NCI-H2107 treated with DMSO at 0.1 percent for 48 hours (cell line): ENCODE results near the gene HDAC4.

Experiments used
- DNase-seq: peaks from one replicate; lab custom pipeline; 2025; ENCODE audit not compliant: unreplicated experiment; lab: John Stamatoyannopoulos, UW

The HDAC4 gene

DNA sequence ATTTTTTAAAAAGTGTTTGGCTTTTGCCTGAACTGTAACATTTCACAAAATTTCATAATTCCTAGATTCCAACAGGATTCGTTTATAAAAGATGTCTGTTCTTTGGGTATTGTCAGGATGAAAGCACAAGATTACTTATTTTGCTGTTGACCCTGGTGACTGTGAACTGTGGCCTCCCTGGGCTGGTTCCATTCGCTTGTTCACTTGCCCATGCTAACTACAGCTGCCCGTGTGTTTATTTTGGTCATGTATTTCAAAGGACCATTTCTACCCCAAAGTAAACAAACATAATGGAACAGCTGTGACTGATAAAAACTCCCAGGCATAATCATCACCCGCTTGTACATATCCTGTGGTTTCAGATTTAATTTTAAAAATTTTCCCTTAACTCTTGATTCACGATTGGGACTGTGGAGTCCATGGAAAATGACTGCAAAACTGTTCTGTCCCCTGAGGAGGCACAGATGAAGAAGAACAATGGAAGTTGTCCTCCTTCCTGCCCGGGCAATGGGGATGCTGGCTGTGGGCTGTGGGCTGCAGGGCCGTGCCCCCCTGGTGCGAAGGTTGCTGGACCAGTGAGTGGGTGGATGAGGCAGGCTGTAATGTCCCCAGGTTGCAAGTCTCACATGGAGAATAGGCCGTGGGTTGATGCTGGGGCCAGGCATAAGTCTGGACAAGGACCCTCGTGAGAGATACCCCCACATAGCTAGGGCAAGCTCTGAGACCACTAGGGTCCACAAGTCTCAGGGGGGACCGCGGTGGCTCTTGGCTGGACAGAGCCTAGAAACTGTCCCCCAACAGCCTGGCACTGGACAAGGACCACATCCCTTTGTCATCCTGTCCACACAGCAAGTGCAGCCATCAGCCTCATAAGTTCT lies 28.9 kb upstream of the HDAC4 start:
- no peak for DNase-seq

DNA sequence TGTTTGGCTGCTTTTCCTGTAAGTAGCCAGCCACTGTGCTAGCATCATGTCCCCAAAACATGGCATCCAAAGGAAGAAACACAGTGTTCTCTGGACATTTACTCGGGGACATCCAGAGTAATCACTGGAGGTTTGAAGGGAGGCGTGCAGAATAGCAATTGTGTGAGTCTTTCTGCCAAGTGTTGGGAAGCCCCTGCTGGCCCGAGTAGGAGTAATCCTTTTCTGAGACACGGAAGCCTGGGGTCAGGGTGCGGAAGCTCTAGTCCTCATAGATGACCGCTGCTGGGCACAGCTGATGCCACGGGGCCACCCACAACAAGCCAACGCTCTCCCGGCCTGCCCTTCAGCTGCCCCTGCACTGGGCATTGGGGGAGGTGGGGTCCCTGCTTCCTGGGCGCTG lies 24.8 kb upstream of the HDAC4 start:
- DNase-seq, result no peak

DNA sequence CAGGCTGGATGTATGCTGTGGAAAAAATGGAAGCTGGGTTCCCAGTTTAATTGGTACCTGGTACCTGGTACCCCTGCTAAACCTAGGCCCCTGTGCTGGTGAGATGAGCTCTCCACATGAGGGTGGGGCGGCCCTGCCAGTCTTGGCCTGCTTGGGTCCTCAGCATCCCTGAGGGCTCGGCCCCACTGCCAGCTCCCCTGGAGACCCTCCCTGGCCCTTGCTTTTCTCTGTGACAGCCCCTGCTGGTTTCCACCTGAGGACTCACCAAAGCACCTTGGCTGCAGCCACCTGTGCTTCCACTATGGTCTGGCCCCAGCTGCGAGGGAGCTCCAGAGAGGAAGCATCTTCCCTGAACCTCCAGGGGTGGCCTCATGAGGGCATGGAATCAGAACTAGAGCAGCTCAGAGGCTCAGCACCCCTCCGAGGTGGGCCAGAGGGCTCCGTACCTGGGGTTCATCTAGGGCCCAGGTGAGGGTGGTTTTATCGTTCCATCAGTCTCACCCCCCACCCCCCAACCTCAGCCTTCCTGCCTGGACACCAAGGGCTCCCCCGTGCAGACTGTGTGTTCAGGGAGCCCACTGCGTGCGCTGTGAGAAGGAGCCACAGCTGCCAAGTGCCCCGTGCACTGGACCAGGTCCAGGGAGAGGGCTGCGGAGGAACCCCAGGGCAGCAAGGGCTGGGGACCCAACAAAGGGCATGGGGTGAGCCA lies 23.7 kb upstream of the HDAC4 start:
- DNase-seq, result no peak

DNA sequence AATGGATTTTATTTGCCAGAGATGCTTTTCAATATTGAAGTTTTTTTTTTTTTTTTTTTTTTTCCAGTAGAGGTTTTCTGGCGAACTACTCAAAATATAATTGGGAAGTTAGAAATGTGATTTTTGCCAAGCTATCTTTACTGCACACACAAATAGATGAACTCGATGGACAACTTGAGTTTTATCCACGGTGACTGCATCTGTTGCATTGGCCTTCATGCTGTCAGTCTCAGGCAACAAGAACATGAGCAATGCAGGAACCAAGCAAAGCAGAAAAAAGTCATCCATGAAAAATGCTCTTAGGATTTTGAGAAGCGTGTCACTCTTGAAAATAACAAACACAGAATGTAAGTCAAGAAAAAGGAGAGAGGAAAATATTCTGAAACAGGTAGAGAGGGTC lies 22.7 kb upstream of the HDAC4 start:
- DNase-seq, result no peak

DNA sequence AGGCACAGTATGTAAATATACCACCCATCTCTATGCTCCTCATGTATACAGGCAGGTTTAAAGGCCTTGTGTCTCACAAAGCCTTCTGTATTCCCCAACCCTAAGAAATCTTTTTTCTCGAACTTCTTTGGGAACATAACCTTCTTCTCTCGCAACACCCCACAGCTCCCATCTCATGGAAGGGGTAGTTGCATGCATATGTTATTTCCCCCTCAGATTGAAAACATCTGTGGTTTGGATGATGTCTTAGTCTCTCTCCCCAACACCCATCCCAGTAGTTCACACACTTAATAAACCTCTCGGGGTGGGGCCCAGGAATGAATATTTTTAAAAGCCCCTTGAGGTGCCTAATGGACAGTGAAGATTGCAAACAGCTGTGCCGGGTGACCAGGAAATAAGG lies 21.0 kb upstream of the HDAC4 start:
- DNase-seq, result no peak

DNA sequence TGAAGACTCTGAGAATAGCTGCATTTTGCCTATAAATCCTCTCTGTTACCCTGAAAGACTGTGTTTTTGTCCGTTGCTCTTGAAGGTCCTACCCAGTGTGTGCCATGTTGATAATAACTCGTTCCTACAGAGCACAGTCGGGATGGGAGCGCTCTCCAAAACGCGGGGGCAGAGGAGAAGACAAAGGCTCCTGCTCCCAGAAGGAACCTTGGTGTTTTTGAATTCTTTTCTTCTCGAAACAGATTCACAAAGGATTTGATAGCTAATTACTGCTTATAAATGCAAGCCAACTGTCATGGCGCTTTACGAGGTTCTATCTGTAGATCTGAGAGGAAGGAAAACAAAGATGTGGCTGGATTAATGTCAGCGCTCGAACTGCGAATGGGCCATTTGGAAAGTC lies 19.3 kb upstream of the HDAC4 start:
- no peak for DNase-seq

DNA sequence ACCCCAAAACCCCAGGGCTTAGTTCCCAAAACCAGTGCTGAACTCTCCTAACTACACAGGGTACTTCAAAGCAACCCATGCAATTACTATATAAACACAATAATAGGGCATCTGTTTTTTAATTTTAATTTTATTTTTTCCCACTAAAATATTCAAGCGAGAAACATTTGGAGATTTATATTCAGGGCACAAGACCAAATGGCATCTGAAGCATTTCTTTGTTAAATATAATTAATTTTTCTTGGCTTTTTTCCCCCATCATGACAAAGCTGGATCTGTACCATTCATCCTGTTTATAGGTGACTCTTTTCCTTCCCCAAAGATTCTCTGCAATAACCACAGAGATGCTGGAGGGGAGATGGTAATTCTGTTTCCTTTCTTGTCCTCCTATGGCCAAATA lies 18.1 kb upstream of the HDAC4 start:
- no peak for DNase-seq

DNA sequence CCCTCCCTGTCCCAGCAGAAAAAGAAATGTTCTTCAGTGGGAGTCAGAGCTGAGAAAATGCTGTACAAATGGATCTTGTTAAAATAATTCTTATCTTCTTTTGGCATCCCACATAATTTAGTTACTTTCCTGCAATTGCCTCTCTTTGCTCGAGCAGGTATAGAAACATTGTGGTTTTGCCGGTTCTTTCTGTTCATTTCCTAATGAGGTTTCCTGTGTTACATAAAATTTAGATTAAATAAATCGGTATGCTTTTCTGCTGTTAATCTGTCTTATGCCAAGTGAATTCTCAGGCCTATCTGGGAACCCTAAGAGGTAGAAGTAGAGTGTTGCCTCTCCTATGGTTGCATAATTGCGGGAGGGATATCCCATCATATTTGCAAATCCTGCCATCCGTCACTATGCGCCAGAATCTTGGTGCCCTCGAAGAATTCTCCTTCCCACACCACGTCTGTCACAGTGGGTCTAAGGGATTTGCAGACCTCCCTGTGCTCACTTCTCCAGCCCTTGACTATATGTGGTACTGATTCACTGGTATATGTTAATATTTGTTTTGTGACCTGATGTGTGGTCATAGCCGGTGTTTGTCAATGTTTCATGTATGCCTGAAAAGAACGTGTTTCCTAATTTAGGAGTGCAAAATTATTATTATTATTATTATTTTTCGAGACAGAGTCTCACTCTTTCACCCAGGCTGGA lies 12.2 kb upstream of the HDAC4 start:
- no peak for DNase-seq

DNA sequence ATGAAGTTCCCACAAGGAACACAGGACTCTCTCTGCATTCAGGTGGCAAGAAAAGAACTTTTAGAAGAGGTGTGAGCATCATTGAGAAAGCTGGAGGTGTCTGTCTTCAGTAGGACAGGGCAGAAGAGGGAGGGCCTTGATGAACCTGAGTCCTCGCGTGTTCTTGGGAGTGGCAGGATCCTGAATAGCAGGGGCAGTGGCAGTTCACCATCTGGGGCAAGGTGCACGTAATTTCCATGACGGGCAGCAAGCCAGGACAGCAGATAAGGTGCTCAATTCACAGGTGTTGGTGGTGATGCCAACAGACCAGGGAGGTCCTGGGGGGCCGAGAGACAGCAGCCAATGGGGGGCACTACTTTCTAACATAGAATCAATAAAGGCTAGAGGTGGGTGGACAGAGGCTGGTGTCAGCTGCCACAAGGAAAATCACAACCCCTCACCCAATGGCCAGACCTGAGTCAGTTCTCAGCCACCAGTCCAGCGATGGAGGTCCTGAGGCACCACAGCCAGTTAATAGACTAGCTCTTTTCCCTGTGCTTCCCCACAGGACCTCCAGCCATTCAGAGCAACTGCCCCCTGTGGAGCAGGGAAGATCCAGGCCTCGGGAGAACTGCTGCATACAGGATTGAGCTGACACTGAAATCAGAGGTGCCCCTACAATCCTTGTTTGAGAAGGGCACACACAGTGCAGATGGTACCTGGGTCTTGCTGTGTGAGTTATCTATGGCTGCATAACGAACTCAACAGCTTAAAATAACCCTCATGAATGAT lies 10.9 kb upstream of the HDAC4 start:
- no peak for DNase-seq

DNA sequence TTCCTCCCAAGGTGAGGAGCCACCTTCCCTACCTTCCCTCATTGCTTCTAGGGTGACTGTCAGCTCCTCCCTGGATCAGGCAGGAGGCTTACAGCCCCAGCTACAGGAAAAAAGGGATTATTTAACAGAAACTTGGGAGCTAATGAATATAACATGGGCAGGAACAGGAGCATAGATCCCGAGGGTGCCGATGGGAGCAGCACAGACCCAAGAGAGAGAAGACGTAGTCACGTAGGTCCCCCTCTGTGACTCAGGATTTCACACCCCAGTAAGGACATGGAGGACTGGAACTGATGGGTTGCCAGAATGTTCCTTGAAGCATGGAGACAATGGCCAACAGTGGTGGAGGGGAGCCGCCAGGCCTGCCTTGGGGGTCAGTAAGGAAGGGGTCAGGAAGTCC lies 10.3 kb upstream of the HDAC4 start:
- no peak for DNase-seq

DNA sequence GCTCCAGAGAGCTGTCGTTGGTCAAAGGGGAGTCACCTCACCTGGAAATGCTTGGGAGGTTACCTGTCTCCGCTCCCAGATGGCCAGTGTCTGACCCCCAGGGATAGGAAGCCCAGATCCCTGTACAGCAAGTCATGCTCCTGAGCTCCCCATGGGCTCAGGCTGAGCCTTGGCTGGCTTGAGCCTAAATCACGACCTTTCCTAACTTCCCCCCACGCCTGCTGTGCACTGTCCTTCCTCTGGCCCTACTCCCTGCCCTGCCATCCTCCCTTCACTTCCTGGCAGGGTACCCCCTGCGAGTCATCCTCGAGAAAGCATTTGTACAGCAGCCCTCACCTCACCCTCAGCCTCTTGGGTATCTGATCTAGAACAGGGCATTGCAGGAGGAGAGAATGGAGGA lies 9.2 kb upstream of the HDAC4 start:
- no peak for DNase-seq

DNA sequence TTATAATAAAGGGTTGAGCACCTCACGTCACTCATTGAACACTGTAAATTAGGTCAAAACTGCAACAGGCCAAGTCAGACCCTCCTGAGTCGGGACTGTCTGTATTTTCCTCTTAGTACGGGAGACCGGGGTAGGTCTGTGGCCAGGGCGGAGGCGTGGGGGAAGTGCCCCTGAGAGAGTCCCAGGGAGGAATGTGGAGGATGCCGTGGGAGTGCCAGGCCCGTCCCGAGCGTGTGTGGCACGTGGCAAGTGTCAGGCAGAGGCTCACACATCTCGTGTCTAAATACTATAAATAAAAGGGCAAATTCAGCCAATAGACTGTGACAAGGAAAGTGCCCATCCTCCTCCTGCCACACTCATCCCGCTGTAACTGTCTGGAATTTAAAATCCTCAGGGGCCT lies 6.3 kb upstream of the HDAC4 start:
- no peak for DNase-seq

DNA sequence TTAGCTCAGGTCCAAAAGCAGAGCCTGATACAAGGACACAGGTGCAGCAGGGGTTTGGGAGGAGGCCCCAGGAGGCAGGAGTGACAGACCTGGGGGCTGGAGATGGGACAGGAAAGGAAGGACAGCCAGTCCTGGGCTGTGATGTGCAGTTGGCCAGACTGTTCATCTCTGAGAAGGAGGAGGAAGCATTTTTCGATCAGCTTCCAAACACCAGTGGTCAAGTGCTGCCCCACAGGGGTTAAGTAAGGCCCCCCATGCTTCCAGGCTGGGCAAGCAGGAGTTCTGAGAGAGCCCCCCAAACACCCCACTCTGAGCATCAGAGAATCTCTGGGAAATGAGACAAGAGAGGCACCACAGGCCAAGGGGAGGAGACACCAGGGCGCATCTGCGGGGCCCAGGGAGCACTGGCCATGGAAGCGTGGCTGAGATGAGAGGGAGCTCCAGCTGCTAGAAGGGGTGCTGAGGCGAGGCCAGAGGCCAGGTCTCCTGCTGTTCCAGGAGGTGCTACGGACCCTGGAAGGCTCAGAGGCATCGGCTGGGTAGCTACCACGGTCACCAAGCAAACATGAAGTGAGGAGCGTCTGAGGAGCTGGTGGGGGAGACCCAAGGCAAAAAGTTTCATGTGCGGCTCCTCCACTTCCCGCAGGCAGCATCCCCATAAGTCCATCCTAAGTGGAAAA lies 5.6 kb upstream of the HDAC4 start:
- DNase-seq, result no peak

DNA sequence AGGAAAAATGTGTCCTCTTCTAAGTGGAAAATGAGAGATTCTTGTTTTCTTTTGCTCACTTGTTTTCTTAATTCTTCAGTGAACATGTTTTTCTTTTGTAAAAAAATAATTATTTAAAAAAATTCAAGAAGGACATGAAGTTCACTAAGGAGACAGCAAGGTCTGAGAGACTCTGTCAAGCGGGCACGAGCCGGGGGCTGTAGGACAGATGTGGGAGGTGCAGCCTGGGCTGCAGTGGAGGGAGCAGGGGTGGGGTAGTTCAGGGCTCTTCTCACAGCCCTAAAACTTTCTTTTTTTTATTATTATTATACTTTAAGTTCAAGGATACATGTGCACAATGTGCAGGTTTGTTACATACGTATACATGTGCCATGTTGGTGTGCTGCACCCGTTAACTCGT lies 4.3 kb upstream of the HDAC4 start:
- DNase-seq, result no peak

DNA sequence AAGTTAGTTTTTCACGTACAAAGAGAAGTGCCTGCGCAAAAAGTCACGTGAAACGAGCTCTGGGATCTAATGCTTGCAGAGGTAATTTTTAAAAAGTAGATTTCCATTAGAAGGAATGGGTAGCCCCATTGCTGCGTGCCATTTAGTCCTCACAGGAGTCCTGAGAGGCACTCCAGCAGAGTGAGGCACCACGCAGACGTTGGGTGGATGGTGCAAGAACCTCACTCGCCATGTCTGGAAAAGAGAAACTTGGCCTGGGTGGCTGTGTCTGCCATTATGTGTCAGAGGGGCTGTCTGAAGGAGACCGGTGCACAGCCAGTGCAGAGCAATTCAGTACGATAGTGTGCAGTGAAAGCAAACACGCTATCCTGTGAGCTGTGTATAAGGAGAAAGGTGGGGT lies 1.8 kb upstream of the HDAC4 start:
- no peak for DNase-seq

DNA sequence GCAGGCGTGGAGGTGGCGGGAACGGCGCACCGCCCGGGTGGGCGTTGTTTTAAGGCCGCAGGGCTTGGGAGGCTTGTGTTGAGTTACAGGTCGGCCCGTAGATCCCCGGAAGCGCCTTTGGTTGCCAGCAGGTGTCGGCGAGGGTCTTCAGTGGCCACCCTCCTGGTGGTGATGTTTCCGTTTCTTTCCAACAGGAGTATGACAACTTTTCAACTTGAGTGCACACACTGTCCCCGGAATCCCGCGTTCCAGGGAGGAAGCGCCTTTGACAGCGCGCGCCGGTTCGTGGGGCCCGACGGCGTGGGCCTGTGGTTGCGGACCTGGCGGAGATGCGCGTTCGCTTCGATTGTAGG lies 1.0 kb upstream of the HDAC4 start:
- no peak for DNase-seq

DNA sequence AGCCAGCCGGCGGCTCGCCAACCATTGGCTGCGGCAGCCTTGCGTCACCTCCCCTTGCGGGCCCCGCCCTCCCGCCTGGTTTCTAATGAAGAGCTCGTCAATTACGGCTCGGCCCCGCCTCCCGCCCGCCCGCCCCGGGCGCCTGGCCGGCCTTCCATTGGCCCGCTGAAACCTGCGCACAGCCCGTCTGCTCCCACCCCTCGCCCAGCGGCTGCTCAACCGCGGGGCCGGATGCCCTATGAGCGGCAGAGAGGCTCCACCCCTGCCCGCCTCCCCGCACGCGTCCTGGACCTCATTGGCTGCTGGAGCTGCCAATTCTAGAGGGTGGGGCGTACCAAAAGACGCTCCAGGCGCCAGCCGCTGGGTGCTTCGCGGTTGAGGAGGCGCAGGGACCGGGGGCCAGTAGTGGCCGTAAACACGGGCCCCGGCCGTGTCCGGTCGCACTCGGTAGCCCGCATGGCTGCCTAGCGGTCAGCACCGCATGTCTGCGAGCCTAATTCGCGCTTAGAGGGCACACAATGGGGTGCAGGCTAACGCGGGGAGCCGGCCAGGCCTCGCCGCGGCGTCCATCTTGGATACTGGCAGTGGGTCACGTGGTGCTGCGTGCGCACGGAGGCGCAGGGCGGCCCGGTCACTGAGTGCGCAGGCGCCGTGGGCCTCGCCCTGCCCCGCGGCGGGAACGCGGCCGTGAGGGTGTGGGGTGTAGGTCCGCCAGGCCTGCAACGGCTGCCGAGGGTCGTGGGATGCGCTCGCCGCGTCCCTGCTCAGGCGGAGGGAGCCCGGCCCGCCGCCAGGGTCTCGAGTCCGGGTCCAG lies 454 bp upstream of the HDAC4 start:
- DNase-seq, result peak; percentile 96

DNA sequence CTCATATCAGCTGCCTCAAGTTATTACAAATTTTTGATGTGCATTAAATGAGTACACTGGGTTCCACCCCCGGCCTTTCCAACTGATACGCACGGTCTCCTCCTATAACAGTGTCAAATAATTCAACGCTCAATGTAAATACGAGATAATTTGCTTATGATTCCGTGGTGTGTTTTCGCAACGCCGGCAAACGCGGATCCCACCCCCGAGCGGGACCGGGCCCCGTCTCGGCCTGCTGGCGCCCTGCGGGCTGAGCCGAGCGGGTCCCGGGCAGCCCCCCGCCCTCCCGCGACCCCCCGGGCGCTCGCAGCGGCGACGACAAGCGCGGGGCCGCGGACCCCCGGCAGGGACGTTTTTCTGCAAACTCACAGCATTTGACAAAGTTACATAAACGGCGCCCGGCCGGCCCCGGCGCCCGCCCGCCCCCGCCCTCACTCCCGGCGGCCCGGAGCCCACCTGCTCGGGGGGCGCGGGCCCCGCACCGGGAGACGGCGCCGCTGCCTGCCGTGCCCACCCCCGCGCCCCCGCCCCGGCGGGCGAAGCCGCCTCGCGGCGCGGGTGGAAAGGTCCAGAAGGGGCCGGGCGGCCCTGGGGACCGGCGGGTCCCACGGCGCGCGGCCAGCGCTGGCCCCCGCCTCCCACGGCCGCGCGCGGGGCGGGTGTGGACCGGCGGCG lies 762 bp downstream of the HDAC4 start:
- DNase-seq, result no peak

DNA sequence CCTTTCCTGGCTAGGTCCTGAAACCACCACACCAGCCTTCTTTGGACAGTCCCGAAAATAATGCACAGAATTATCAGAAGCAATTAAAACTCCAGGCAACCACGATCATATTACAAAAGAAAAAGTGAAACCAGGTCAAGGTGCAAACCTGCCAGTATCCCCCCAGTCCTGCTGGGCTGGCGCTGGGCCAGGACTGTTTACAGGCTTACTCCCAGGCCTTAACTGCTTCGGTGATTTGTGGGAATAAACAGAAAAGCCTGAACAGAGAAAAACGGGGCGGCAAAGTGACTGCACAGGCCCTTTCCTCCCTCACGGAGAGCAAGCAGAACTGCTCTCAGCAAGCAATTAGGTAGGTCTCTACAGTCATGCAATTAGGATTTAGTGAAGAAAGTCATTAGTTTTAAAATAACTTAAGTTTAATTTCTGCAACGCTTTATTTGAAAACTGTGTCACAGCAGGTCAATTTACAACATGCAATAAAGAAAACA lies 1.3 kb downstream of the HDAC4 start:
- DNase-seq, result peak; percentile 41
